HG03280 (cell line): Measurements from ENCODE around the gene C1QL4.
A peak's percentile ranks its signal among the peaks of the same experiment; 100 is the strongest.

Experiments used
- ATAC-seq: cut with Tn5 transposase; IDR thresholded peaks from one replicate; pipeline ENCODE4 v1.9.1; 2021; ENCODE audit warnings: mild to moderate bottlenecking, moderate library complexity; ENCODE audit not compliant: unreplicated experiment

The C1QL4 gene

GRCh38 chr12:49305762-49306510, 31.1 kb downstream of the C1QL4 start:
- ATAC-seq: no peak

DNA sequence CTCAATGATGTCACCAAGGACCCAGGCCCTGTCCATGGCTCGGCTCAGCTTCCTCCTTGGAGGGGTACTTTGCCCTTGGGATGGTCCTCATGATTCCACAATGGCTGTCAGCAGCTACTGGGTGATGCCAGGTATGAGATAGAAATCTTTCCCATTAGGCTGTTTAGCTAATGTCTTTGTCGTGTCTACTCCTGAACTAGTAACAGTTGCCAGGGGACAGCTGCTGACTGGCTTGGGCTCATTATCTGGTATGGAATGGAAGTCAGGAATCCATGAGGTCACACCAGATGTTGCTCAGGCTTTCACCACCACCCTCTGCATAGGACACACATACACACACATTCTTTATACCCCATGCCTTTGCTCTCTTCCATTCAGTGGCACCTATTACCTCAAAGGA, 32.8 kb downstream of the C1QL4 start:
- no peak for ATAC-seq

GRCh38 chr12:49301760-49302159, 35.2 kb downstream of the C1QL4 start:
- no peak for ATAC-seq

- ATAC-seq: no peak
Observed at GRCh38 chr12:49298160-49298559, 38.8 kb downstream of the C1QL4 start.

DNA sequence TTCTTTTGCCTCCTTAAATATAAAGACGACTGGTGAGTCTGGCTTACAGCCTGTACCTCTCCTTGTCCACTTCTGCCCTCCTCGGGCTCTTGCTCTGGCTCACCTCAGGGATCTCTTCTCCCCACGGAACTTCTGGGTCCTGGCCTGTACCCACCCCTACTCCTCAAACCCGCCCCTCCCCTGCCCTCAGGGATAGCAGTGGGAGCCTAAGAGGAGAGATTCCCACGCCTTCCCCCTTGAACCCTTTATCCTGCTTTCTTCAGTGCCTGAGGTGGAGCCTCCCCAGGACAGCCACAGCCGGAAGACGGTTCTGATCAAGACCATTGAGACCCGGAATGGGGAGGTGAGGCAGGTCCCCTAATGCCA, 39.3 kb downstream of the C1QL4 start:
- no peak for ATAC-seq

DNA sequence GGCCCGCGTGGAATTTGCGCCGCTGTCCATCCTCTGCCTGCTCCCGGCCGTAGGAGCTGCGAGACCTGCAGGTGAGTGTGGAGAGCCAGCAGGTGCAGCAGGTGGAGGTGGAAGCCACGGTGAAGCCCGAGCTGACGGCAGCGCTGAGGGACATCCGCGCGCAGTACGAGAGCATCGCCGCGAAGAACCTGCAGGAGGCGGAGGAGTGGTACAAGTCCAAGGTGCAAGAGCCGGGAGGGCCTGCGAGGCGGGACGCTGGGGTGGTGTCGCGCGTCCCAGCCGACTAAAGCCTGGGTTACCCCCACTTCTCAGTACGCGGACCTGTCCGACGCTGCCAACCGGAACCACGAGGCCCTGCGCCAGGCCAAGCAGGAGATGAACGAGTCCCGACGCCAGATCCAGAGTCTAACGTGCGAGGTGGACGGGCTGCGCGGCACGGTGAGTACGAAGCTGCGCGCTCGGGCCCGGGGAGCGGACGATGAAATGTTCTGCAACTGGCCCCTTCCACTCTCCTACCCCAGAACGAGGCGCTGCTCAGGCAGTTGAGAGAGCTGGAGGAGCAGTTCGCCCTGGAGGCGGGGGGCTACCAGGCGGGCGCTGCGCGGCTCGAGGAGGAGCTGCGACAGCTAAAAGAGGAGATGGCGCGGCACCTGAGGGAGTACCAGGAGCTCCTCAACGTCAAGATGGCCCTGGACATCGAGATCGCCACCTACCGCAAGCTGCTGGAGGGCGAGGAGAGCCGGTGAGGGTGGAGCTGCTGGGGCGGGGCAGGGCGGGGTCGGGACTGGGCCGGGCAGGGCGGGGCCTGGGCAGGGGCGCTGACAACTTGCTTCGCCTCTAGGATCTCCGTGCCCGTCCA, 39.9 kb downstream of the C1QL4 start:
- no peak for ATAC-seq

DNA sequence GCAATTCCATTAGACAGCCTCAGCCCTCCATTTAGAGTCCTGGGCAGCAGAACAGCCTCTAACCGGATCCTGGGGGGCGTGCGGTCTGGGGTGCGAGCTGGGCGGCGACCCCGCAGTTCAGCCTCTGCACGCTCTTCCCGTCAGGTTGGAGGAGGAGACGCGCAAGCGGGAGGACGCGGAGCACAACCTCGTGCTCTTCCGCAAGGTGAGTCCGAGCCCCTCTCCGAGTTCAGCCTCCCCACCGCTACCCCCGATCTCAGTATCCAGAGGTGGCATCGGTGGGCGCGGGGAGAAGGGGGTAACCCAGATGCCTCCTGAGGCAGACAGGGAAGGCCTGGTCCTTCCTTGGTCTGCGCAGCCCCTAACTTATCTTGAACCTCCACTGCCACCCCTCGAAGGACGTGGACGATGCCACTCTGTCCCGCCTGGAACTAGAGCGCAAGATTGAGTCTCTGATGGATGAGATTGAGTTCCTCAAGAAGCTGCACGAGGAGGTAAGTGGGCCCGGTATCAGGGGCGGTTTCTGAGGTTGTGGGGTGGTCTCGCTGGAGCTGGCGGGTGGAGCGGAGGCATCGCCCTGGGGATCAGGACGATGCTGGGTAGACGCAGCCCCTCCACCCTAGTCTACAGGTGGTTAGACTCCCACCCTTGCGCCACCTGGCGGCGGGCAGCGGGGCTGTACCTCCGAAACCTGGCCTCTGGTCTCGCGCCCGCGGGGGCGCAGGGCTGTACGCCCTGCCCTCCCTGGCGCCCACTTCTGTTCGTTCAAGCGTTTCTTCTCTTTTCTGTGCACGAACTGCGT, 40.8 kb downstream of the C1QL4 start:
- peak; percentile 41 for ATAC-seq

- no peak for ATAC-seq
Observed at GRCh38 chr12:49295082-49295936, 41.7 kb downstream of the C1QL4 start, which contains the start of gene PRPH. PRPH (plus strand) TSS chr12:49295147; CDS start chr12:49295201, 54 bp downstream.

- ATAC-seq: no peak
Observed at GRCh38 chr12:49294804-49295081, 42.2 kb downstream of the C1QL4 start.

DNA sequence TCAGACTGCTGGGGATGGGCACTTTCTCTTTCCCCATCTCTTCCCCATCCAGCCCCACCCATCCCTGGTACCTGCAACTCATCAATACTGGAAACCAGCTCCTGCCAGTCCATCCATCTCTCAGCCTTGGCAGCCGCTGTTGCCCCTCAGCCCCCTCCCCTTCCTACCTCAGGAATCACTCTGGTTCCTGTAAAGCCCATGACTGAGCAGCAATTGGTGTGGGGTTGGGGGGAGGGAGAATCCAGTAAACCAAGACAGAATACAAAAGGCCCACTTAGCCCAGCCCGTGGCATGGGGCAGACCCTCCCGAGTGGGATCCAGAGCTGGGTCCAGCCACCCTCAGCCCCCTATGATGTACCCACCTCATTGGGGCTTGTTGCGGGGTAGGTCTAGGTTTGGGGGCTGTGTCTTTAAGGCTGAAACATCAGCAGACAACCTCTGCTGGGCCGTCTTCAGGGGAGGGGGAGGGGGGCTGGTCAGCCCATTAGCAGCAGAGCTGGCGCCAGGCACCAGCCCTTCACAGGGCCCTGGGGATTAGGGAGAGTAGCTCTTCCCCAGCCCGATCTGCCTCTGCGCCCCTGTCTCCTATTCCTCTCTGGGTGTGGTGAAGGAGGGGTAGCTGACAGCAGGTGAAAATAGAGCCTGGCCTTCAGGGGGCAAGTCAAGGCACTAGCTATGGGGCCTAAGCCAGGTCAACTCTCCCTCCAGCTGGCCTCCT, 42.7 kb downstream of the C1QL4 start:
- ATAC-seq: no peak

GRCh38 chr12:49293056-49293956, 43.7 kb downstream of the C1QL4 start:
- ATAC-seq: no peak

DNA sequence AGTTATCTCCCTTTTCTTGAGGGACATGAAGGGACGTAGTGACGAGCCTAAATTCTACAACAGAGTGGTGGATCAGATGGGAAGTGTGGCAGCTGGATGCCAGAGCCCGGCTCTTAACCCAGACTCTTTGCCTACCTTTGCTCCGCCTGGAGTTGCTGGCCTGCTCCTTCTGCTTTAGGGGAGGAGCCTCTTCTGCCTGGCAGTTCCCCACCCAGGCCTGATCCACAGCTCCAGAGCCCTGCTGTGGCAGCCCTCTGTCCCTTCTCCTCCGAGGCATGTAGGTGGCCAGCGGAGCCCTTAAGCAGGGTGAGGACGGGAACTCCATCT, 44.3 kb downstream of the C1QL4 start:
- no peak for ATAC-seq

DNA sequence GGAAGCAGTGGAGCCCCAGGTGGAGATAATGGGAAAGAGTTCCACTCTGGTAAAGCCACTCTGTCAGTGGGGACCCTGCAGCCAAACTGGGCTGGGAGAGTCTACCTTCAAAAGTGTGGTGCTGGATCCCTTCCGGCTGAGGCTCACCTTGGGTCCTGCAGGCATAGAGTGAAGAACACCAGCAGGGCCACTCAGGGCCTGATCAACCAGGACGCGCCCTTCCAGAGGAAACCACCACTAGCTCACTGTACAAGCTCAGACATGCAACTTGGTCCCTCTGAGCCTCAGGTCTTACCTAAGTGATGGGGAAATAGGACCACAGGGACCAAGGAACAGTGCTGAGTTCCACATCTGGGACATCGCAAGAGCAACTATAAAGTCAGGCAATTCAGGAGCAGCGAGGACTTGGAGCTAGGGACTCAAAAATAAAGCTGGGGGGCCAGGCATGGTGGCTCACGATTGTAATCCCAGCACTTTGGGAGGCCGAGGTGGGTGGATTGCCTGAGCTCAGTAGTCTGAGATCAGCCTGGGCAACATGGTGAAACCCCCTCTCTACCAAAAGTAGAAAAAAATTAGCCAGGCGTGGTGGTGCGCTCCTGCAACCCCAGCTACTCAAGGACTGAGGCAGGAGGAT, 47.9 kb downstream of the C1QL4 start:
- ATAC-seq: no peak

- no peak for ATAC-seq
Observed at GRCh38 chr12:49288412-49288853, 48.6 kb downstream of the C1QL4 start.

DNA sequence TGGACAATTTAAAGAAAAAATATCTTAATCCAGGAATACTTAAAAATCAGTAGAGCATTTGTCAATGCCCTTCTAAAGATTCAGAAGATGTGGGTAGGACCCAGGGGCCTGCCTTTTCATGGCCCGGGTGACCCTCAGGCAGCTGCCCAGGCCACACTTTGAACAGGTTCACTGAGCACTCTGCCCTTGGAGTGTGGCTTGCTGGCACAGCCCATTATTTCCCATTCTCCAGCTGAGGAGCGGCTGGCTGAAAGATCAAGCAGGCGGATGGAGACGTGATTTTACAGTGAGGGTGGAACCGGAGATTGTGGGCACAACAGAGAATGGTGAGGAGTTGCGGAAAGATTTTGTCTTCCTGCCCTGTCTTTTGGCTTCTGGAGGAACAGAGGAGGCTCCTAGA, 49.1 kb downstream of the C1QL4 start:
- no peak for ATAC-seq

DNA sequence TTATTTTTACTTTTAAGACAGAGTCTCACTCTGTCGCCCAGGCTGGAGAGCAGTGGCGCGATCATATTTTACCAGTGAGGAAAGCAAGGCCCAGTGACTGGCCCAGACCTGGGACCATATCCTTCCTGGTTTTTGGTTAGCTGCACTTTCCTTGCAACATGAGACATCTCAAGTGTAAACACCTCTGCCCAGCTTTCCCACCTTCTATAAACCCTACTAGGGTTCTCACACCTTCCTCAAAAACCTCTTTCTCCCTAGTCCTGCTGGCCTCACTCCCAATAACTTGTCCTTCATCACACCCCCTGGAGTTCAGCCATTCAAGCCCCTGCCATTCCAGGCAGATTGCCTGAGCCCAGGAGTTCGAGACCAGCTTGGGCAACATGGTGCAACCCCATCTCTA, 52.3 kb downstream of the C1QL4 start:
- ATAC-seq: no peak

DNA sequence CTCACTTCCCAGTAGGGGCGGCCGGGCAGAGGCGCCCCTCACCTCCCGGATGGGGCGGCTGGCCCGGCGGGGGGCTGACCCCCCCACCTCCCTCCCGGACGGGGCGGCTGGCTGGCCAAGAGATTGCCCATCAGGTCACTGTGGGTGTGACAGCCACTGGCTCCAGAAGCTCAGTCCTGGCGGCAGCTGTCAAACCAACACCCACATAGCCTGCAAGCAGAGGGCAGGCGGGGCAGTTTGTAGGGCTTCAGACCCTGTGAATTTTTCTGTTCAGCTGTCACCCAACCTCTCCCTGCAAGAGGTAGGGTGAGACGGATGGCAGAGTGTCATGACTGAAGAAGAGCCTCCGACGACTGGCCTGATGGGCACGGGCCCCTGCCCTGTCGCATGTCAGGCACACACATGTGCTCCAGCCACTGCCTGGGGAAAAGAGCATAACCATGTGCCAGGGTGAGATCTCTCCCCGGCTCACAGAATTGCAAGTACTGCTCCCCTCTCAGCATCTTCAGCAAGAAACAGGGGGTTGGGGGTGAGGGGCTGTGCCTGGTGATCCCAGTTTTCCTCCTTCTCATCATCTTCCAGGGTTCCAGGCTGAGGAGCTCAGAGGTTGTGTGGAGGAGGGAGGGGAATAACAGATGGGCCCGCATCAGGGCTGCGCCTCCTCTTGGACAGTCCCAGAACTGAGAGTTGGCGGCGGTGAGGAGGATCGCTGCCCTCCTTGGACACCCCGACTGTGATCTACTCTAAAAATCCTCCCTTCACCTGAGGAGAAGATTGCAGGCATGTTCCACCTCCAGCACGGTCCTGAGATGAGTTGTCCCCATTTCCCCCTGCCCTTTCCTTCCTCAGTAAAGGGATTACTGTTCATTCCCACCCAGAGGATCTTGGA, 53.2 kb downstream of the C1QL4 start:
- ATAC-seq: no peak
